GM13977 (cell line): ENCODE data around the gene HACE1.

Experiments
- DNase-seq: peaks from one replicate; pipeline ENCODE4 v3.0.0; 2012; ENCODE audit warnings: low spot score
- CTCF ChIP-seq: IDR thresholded peaks from 2 replicates; pipeline ENCODE4 v1.5.1; 2012; ENCODE audit warnings: mild to moderate bottlenecking, control low read depth; ENCODE audit not compliant: insufficient read depth; ENCODE audit errors: extremely low read depth, missing control alignments
- in situ Hi-C: fragments of 300-500 bp; cut with MboI; formaldehyde crosslinking; loops from one replicate; pipeline ENCODE4 v1.12.0; 2022; ENCODE audit warnings: low sequenced_read_pairs, low pct_unique_long_range_greater_than_20kb, mixed read lengths, inconsistent platforms; ENCODE audit not compliant: unreplicated experiment

Gene HACE1

GRCh38 chr6:104796031-104796785 is 63.5 kb downstream of the HACE1 start:
- in situ Hi-C loops: loop anchor here (25.0 kb wide), 1 partner anchor 291 kb away; no protein-coding TSS in a partner anchor
- no peak for DNase-seq
- no peak for TF ChIP-seq CTCF

GRCh38 chr6:104795363-104795762 is 64.4 kb downstream of the HACE1 start:
- TF ChIP-seq CTCF: no peak
- DNase-seq: no peak
- in situ Hi-C loops: loop anchor here (25.0 kb wide), 1 partner anchor 292 kb away; no protein-coding TSS in a partner anchor

- peak; percentile 9 for DNase-seq
- in situ Hi-C loops: loop anchor here (25.0 kb wide), 1 partner anchor 298 kb away; no protein-coding TSS in a partner anchor
- peak; percentile 36 for TF ChIP-seq CTCF
These were observed 69.9 kb downstream of the HACE1 start for GRCh38 chr6:104789770-104790190.

DNA sequence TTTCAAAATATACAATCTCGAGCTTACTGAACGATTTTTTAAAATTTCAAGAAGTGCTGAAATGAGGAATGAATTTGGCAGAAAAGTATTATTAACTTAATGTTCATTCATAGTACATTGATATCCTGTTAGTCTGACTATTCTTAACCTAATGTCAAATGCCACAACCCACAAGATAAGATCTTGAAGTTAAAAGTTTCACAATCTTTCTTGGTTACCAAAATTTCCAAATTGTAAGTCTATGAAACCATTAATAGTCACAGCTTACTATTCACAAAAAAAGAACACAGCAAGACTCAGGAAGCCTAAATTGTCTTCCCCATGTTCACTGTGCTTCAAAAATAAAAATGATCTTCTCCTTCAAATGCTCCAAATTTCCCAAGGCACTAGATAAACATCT is 71.3 kb downstream of the HACE1 start:
- TF ChIP-seq CTCF: no peak
- DNase-seq: no peak
- in situ Hi-C loops: loop anchor here (25.0 kb wide), 1 partner anchor 299 kb away; no protein-coding TSS in a partner anchor

DNA sequence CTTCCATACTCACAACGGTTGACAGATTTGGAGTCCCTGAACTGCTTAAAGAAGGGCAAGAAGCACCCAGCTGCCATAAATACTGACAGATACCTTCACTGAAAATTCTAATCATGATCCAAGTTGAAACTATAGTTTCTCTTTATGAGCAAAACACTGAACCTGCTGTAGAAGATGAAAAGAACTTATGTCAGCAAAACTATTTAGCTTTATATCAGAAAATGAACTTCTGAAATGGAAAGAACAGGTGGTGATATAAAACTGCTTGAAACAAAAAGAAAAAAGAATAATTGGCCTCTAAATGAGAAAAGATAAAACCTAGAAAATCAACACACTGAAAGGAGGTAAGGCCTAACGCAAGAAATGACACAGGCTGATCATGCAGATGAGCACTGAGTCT is 72.4 kb downstream of the HACE1 start:
- no peak for DNase-seq
- no peak for TF ChIP-seq CTCF
- in situ Hi-C loops: loop anchor here (25.0 kb wide), 1 partner anchor 300 kb away; no protein-coding TSS in a partner anchor

DNA sequence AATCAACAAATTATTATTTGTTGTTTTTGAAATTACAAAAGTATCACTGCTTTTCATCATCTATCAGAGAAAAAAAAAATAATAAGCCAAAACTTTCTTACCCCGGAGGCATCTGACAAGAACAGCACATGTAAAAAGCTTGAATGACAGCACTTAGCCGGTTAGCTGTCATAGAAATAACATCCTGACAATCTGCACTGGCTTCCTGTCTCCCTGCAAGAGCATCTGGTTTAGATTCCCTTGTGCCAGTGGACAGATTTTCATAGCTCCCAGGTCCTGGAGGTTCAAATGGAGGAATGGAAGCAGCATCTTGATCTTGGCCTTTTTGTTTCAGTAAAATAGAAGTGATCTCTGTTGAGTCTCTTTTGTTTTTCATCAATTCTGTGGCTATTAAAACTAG is 74.8 kb downstream of the HACE1 start:
- DNase-seq: no peak
- no peak for TF ChIP-seq CTCF
- in situ Hi-C loops: loop anchor here (25.0 kb wide), 1 partner anchor 302 kb away; no protein-coding TSS in a partner anchor
